CD4-positive, alpha-beta T cell treated with Interleukin-12 subunit alpha and Interleukin-12 subunit beta, for 1 hour (primary cell): ENCODE data around the gene EHD4.

Source experiments
- DNase-seq: peaks from one replicate; pipeline ENCODE4 v3.0.0-alpha.2; 2020

EHD4 gene

GRCh38 chr15:41933771-41934170 lies 38.6 kb downstream of the EHD4 start:
- no peak for DNase-seq

- DNase-seq, result no peak
Measured at GRCh38 chr15:41933326-41933725, 39.0 kb downstream of the EHD4 start.

- no peak for DNase-seq
Measured at GRCh38 chr15:41932511-41933289, 39.7 kb downstream of the EHD4 start.

GRCh38 chr15:41932101-41932500 lies 40.3 kb downstream of the EHD4 start:
- no peak for DNase-seq

GRCh38 chr15:41930867-41931222 lies 41.5 kb downstream of the EHD4 start:
- DNase-seq, result no peak

GRCh38 chr15:41930221-41930866 lies 42.0 kb downstream of the EHD4 start:
- no peak for DNase-seq

GRCh38 chr15:41928637-41929620 lies 43.4 kb downstream of the EHD4 start:
- DNase-seq, result no peak

- no peak for DNase-seq
Measured at GRCh38 chr15:41928100-41928499, 44.3 kb downstream of the EHD4 start.

- DNase-seq, result no peak
Measured at GRCh38 chr15:41927536-41927935, 44.8 kb downstream of the EHD4 start.

- no peak for DNase-seq
Measured at GRCh38 chr15:41926185-41927056, 45.9 kb downstream of the EHD4 start.

GRCh38 chr15:41925086-41925608 lies 47.2 kb downstream of the EHD4 start:
- no peak for DNase-seq

GRCh38 chr15:41923401-41923997 lies 48.9 kb downstream of the EHD4 start:
- no peak for DNase-seq

GRCh38 chr15:41922353-41922752 lies 50.0 kb downstream of the EHD4 start:
- no peak for DNase-seq

- DNase-seq, result no peak
Measured at GRCh38 chr15:41921639-41922038, 50.7 kb downstream of the EHD4 start.

GRCh38 chr15:41921167-41921566 lies 51.2 kb downstream of the EHD4 start:
- no peak for DNase-seq

- no peak for DNase-seq
Measured at GRCh38 chr15:41919954-41920538, 52.3 kb downstream of the EHD4 start.

- no peak for DNase-seq
Measured at GRCh38 chr15:41919201-41919820, 53.0 kb downstream of the EHD4 start.

GRCh38 chr15:41918506-41919126 lies 53.7 kb downstream of the EHD4 start:
- no peak for DNase-seq

- no peak for DNase-seq
Measured at GRCh38 chr15:41917767-41918430, 54.5 kb downstream of the EHD4 start.
